Stimulated activated CD4-positive, alpha-beta T cell treated with anti-CD3 and anti-CD28 coated beads, Interleukin-4, amount 100 ng/mL, for 48 hours (primary cell): ENCODE results near the gene CYP4F3.
"Not testable (repeated sequence)": the region's sequence is repeated elsewhere in the genome, so short reads cannot be mapped to it uniquely, and the experiment has no call there.

Experiments used
- DNase-seq, 2 donors: peaks; one replicate each; pipeline ENCODE4 v3.0.0-alpha.2; 2020; ENCODE audit warnings: low read depth in 2 of 2

Gene CYP4F3, protein sequence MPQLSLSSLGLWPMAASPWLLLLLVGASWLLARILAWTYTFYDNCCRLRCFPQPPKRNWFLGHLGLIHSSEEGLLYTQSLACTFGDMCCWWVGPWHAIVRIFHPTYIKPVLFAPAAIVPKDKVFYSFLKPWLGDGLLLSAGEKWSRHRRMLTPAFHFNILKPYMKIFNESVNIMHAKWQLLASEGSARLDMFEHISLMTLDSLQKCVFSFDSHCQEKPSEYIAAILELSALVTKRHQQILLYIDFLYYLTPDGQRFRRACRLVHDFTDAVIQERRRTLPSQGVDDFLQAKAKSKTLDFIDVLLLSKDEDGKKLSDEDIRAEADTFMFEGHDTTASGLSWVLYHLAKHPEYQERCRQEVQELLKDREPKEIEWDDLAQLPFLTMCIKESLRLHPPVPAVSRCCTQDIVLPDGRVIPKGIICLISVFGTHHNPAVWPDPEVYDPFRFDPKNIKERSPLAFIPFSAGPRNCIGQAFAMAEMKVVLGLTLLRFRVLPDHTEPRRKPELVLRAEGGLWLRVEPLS

DNA sequence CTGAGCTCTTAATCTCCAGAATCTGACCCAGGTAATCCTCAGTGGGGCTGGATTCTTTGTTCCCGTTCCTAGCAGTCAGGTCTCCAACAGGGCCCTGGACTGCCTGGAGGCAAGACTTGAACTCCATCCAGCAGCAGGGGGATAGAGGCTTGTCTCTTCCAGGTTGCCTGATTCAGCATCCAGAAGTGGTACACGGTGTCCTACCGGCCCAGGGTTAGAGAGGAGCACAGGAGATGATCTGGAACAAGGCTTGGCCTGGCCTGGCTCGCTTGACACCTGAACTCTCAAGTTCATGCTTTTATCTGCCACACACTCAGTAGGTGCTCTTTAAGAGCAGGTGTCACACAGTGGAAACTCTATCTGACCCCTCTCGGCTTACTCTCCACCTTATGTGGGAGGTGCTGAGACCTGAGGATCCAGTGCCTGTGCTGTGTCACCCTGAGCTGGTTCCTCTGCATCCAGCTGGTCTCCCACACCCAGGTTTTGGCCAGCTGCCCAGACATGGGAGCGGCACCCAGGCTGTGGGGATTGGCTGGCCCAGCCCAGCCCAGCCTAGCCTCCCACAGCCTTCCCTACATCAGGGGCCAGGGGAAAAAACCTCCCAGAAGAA, at the start of gene CYP4F3:
CYP4F3 (plus strand) TSS at position 604 of the 610 bp plus-strand sequence. CDS start 519 bp downstream, outside the sequence.
- no peak for DNase-seq

DNA sequence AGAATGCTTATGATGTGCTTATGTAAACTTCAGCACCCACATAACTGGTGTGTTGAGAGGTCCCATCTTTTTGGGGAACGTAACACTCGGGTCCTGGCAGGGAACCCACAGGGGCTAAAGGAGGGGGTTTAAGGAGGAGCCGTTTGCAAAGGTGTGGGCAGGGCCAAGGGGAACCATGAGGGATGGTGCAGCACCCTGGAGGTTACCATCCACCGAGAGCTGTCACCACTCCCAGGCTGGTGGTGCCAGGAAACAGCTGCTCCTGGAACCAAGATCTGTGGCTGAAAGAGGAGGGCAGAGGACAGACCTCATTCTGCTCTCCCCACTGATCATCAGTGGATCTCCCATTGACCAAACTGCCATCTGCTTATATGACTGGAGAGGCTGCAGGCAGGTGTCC, 48.9 kb upstream of the CYP4F3 start:
- DNase-seq = no peak

DNA sequence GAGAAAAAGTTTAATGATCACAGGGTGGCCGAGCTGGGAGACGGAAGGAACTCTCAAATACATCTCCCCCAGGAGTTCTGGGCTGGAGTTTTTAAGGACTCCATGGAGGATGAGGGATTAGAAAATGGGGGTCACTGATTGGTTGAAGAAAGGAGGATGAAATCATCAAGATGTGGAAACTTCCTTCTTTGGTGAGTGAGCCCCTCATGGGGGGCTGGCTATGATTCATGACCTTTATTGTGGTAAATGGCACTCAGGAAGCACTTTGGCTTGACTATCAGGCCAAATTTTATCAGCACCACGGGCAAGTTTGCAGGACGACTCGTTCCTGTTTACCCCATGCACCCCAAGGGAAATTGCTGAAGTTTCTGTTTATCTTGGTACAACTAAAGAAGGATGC, 48.2 kb upstream of the CYP4F3 start:
- not testable (repeated sequence) for DNase-seq

DNA sequence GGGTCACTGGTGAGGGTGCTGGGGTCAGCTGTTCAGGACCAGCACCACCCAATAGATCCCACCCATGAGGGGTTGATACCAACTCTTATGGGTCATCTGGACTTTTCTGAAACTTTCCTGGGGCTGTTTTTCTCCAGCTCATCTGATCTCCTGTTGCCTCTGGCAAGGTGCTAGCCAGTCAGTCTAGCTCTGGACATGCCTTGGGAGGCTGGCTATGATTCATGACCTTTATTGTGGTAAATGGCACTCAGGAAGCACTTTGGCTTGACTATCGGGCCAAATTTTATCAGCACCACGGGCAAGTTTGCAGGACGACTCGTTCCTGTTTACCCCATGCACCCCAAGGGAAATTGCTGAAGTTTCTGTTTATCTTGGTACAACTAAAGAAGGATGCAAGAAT, 46.9 kb upstream of the CYP4F3 start:
- DNase-seq = not testable (repeated sequence)

DNA sequence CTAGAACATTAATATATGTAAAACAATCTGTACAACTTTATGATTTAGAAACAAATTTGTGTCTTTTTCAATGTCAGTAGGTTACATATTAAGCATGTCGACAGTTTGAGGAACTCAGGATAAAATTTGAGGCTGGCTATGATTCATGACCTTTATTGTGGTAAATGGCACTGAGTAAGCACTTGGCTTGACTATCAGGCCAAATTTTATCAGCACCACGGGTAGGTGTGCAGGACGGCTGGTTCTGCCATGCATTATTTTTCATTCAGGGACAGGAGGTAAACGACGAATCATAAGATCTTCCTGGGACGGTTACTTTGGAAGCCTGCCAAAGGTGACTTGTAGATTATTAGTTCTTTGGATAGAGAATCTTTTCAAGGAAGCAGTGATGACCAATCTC, 45.6 kb upstream of the CYP4F3 start:
- no peak for DNase-seq

DNA sequence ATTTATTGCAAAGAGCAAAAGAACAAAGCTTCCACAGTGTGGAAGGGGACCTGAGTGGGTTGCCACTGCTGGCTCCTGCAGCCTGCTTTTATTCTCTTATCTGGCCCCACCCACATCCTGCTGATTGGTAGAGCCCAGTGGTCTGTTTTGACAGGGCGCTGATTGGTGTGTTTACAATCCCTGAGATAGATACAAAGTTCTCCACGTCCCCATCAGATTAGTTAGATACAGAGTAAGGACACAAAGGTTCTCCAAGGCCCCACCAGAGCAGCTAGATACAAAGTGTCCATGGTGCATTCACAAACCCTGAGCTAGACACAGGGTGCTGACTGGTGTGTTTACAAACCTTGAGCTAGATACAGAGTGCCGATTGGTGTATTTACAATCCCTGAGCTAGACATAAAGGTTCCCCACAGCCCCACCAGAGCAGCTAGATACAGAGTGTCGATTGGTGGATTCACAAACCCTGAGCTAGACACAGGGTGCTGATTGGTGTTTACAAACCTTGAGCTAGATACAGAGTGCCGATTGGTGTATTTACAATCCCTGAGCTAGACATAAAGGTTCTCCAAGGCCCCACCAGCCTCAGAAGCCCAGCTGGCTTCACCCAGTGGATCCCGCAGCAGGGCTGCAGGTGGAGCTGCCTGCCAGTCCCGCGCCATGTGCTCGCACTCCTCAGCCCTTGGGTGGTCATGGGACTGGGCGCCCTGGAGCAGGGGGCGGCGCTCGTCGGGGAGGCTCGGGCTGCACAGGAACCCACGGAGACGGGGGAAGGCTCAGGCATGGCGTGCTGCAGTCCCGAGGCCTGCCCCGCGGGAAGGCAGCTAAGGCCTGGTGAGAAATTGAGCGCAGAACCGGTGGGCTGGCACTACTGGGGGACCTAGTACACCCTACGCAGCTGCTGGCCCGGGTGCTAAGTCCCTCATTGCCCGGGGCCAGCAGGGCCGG, 32.4 kb upstream of the CYP4F3 start:
- DNase-seq = not testable (repeated sequence)

DNA sequence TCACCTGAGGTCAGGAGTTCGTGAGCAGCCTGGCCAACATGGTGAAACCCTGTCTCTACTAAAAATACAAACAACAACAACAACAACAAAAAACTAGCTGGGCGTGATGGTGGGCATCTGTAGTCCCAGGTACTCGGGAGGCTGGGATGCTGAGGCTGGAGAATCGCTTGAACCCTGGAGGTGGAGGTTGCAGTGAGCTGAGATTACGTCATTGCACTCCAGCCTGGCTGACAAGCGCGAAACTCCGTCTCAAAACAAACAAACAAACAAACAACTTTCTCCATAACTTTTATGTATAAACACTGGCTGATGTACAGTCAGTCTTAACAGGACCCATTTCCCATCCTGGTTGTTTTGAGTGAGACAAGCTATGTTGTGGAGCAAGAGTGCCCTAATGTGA, 31.4 kb upstream of the CYP4F3 start:
- DNase-seq = no peak

DNA sequence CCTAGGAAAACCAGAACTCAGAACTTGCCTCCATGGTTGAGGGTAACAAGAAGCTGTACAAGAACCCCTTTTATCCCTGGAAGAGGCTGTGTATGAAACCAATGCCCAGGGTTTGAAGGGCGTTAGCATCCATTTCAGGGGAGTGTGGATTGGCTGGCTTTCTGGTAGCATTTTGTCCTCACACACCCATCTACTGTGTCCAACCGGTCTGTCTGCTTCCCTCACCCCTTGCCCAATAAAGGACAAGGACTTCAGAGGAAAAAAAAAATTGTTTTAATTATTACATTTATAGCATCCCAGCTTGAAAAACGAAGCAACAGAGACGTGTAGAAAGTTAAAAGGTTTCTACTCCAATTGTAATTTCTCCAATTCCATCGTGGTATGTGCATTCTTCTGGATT, 28.4 kb upstream of the CYP4F3 start:
- DNase-seq = no peak

DNA sequence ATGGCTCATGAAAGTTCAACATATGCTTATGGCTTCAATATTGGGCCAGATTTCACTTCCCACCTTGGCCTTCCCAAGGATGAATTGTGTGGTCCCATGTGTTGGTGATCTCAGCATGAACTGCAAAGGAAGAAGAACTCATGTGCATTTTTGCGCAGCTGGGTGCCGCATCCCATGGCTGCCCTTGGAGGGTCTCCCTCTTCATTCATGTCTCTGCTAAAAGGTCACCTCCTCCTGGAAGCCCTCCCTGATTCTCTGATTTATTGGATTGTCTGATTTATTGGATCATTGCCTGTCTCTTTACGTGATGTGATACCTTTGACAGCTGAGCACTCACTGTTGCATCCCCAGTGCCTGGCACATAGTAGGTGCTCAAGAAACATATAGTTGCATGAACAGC, 27.4 kb upstream of the CYP4F3 start:
- no peak for DNase-seq

DNA sequence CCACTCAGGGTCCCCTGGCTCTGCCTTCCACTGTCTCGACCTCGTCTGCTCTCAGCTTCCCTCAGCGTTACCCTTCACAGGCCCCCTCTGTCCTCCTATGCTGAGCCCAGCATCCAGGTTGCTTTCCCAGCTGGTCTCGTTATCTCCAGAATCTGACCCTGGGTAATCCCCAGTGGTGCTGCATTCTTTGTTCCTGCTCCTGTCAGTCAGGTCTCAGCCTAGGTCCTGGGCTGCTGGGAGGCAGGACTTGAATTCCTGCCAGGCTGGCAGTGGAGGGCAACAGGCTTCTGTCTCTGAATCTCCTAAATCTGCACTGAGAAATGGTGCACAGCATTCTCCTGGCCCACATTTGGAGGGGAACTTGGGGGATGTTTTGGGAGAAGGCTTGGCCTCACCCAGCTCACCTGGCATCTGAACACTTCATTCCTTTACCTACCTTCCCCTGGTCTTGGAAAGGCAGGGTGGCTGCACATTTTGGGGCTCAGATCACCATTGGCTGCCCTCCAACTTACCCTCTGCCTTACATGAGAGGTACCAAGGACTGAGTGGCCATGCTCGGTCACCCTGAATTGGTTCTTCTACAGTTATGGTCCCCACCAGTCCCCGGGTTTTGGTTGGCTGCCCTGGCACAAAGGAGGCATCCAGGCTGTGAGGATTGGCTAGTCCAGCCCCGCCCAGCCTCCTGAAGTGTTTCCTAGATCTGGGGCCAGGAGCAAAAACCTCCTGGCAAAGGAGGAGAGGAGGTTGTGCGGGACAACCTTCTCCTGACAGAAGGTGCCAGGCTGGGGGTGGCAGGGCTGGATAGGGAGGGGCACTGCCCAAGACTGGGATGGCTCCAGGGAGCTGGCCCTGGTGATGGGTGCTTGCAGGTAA, 26.0 kb upstream of the CYP4F3 start, which contains the start of gene CYP4F8:
CYP4F8 (plus strand) TSS at position 712 of the 873 bp plus-strand sequence. CDS start 399 bp downstream, outside the sequence.
- DNase-seq = no peak

DNA sequence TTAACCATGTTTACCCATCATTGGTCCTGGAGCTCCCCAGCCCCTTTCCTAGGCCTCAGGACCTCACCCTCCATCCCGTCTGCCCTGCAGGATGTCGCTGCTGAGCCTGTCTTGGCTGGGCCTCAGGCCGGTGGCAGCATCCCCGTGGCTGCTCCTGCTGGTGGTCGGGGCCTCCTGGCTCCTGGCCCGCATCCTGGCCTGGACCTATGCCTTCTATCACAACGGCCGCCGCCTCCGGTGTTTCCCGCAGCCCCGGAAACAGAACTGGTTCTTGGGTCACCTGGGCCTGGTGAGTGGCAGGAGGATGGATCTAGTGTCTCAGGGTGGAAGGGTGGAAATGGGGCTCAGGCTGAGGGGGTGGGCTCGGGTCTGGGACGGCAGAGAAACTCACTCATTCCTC, 25.2 kb upstream of the CYP4F3 start:
- no peak for DNase-seq

DNA sequence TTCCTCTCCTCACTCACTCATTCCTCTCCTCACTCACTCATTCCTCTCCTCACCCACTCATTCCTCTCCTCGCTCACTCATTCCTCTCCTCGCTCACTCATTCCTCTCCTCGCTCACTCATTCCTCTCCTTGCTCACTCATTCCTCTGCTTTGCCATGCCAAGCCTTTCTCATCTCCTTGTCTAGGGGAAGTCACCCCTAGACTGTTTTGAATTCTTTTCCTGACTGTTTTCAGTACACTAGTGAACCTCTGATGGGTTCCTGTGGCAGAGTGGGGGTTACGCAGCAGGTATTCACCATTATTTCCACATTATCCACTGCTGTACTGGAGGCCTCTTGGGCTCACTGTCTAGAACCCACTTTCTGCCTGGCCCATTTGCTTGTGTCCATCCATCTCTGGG, 24.5 kb upstream of the CYP4F3 start:
- no peak for DNase-seq

DNA sequence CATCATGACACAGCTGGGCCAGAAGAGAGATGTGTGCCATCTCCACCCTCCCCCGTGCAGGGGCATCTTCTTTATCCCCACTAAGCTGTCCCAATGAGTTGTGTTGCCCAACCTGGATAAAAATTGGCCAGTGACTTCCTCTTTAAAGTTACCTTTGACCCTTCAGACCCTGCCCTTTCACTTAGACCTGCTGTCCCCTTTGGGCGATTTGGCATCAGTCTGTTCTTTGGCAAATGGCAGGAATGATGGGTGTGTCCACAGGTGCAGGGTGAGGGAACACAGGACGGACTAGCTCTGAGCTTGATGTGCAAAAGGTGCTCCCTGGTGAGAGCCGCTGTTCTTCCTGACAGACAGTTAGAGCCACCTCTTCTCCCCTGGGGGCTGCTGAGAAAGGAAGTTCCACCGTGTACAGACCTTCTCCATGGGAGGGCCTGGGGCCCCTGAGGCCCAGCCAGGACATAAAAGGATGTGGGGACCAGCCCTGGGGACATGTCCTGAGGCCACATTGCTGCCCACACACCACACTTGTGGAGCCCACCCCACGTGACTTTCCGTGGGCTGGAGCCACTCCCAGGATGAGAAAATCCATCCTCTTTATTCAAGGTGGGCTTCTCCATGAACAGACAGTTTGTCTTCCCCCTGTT, 23.9 kb upstream of the CYP4F3 start:
- DNase-seq = no peak

DNA sequence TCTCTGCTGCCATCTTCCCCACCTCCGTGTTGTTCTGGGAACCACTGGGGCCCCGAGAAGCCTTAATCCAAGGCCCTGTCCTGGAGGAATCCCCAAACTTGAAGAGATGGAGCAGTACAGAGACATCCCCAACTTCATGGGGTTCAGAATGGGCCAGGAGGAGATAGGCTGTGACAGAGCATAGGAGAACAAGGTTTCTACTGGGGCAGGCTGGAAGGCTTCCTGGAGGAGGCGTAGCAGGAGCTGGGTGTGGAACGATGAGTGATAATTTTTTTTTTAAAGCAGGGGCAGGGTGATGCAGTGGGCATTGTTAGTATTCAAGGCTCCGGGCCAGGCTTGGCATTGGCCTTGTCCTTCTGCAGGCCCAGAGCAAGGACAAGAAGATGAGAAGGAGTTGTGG, 22.4 kb upstream of the CYP4F3 start:
- DNase-seq = no peak

DNA sequence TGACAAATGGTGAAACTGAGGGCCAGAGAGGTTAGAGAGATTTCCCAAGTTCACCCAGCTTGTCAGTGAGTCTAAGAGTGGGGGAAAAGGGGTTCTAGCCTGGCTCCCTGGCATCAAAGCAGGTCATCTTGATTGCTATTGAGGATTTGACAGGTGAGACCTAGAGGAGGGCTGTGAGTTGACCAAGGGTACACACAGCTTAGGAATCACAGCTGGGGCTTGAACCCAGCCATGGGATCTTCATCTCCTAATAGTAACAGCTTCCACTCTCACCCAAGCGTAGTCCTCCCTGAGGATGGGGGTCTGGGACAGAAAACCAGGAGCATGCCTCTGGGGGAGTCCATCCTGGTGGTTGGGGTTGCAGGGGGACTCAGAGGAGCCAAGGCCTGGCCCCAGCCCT, 18.9 kb upstream of the CYP4F3 start:
- no peak for DNase-seq

DNA sequence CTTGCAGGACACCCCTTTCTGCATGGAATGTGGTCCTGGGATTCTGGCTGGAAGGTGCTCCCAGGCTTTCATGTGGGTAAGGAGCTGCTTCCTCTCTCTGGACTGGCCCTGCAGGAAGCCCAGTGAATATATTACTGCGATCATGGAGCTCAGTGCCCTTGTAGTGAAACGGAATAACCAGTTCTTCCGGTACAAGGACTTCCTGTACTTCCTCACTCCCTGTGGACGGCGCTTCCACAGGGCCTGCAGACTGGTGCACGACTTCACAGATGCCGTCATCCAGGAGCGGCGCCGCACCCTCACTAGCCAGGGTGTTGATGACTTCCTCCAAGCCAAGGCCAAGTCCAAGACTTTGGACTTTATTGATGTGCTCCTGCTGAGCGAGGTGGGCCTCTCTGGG, 17.7 kb upstream of the CYP4F3 start:
- no peak for DNase-seq

DNA sequence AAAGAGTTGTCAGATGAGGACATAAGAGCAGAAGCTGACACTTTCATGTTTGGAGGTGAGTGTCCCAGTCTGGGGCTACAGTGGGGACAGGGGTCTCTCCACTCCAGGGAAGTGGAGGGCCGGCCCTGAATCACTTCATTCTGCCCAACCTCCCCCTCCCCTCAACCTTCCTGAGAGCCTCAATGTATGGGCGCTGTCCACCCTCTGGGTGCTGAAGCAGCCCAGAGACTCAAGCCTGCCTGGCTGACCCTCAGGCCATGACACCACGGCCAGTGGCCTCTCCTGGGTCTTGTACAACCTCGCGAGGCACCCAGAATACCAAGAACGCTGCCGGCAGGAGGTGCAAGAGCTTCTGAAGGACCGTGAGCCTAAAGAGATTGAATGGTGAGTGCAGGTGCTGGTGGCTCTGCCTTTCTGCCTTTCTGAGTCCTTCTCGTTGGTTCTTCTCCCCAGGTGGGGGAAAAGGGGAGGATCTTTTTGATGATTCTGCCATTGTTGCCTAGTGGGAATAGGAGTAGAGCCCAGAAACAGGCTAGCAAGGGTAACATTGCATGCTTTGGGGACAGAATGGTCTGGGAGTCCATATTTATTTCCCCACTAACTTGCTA, 16.9 kb upstream of the CYP4F3 start:
- DNase-seq = no peak

DNA sequence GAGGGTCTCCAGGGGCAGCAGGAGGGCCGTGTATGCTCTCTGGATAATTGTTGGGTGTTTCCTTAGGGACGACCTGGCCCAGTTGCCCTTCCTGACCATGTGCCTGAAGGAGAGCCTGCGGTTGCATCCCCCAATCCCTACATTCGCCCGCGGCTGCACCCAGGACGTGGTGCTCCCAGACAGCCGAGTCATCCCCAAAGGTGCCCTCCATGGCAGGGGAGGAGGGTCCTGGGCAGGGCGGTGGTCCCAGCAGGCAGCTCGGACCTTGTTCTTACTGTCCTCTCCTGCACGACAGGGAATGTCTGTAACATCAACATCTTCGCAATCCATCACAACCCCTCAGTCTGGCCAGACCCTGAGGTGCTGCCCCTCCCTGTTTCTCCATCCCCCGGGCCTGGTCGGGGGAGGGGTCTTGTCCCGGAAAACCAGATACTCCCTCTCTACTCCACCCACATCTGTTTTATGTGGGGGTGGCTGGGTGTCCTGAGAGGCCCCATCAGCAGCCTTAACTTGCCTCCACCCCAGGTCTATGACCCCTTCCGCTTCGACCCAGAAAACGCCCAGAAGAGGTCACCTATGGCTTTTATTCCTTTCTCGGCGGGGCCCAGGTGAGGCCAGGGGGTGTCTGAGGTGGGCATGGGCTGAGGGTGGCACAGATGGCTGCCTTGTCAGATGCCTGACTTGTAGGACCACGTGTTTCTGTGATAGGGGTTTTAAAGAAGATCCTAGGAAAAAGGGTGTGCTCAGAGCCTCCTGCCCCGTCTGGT, 12.3 kb upstream of the CYP4F3 start:
- DNase-seq = no peak
